GM18519 (cell line): Measurements from ENCODE around the gene TPH1.

Experiments used
- ATAC-seq: cut with Tn5 transposase; IDR thresholded peaks from one replicate; pipeline ENCODE4 v1.9.1; 2021; ENCODE audit warnings: mild to moderate bottlenecking, moderate library complexity; ENCODE audit not compliant: unreplicated experiment, low FRiP score

Gene TPH1

DNA sequence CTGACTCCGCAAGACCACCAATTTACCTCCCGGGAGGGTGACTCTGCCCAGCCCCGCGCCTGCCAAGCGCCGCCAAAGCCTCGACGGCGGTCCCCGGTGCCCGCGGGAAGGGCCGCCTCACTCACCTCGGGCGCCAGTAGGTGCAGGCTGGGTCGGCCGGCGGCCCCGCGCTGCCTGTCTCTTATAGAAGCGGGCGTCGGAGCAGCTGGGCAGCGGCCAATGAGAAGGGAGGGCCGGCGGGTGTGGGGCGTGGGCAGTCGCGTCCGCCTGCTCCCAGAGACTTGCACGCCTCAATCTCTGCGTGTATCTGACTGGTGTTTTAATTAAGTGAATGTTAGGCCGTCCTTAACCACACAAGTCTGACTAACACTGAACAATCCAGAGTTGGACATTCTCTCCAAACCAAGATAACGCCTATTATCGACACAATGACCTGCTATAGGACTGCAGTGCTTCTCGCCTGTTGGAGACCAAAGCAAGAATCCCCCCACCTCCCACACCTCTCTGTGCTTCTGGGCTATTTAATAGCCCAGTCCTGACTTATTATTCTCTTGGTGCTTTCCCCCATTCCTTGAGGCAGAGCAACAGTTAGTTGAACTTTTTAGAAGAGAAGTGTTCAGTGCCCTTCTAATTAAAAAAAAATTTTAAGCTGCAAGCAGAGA, at the start of gene TPH1:
TPH1 (minus strand) TSS at position 154 of the 662 bp plus-strand sequence. CDS start 5,507 bp downstream, outside the sequence.
- ATAC-seq, result no peak

DNA sequence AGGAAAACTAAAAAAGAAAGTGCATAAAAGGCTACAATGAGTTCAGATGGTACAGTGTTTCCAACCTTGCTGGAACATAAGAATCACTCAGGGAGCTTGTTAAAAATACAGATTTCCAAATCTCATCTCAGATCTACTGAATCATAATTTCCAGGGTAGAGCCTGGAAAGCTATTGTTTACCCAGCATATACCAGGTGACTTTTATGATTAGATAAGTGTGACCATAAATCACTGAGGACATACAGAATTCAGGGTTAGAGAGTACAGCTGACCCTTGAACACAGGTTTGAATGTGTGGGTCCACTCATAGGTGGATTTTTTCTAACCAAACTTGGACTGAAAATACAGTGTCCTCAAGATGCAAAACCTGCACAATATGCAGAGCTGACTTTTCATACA, 47.9 kb upstream of the TPH1 start:
- no peak for ATAC-seq

DNA sequence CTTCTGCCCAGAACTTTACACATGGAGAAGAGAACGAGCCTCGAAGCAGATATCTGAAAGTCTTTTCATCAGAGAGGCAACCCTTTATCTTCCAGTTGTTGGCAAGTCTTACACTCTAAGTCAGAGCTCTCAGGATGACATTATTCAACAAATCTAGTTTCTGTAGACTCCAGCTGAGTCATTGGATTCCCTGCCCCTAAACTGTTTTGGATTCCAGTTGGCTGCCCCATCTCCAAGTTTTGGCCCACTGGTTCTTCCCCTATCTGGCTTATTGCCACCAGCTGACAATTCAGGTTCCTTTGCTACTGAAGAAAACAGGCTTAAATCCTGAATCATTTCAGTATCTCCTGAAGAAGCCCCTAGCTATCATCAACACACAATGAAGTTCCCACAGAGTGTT, 45.7 kb upstream of the TPH1 start:
- ATAC-seq, result no peak

DNA sequence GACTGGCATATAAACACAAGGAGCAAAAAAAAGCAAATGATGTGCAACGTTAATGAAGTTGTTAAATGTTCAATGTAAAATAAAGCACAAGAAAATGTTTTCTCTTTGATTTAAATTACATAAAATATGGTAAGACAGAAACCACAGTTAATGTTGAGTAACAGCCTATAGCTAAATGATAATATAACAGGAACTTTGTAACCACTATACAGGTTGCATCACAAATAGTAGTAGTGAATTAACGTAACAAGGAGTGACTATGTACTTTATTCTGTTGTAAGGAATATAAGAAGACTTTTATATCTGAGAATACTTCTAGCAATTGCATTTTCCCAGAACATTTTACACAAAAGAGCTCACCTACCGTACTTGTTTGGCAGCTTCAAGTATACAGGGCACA, 42.9 kb upstream of the TPH1 start:
- ATAC-seq, result no peak

DNA sequence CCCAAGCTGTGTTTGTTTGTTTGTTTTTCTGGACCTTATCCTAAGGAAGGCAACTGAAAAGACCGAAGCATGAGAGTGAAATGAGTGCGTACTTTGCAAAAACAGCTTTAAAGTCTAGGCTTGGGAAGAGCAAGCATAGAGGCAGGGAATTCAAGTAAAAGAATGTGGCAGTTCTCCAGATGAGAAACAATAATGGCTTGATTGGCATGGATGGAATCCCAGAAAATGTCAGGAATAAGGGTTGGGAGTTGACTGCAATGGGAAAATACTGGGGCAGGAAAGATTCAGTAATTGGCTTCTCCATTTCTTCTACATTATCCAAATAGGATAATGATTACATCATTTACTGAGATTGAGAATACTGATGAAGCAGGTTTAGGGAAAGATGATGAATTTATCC, 42.3 kb upstream of the TPH1 start:
- ATAC-seq, result no peak

DNA sequence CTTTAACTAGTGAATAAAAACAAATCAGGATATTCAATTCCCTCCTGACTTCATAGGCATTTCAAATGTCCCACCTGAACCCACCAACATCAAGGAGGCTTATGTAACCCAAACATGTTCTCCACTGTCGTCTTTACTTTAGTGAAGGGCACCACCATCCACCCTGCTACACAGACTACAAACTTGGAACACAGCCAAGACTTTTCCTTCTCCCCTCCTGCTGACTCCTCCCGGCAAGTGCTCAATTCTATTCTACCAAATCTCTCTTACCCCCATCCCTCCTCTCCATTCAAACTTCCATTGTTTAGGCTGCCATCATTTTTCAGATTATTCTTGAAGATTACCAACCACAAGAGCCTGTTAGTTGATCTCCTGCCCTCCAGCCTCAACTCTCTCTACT, 35.5 kb upstream of the TPH1 start:
- no peak for ATAC-seq

DNA sequence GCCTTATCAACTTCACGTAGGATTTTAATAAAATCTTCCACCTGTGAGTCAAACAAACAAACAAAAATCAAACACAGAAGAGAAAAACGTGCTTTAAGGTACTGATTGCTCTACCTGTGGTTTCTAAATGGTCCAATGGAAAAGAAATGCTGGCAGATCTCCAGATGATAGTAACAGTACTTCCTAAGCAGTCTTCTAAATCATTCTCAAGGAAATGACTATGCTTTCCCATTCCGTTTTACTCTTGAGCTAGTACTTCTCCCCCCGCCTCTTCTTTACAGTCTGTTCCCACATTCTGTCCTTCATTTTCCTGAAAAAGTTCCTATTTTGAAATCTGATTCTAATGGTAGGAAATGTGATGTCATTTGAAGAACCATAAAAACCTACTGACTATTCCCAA, 34.4 kb upstream of the TPH1 start:
- ATAC-seq, result no peak

DNA sequence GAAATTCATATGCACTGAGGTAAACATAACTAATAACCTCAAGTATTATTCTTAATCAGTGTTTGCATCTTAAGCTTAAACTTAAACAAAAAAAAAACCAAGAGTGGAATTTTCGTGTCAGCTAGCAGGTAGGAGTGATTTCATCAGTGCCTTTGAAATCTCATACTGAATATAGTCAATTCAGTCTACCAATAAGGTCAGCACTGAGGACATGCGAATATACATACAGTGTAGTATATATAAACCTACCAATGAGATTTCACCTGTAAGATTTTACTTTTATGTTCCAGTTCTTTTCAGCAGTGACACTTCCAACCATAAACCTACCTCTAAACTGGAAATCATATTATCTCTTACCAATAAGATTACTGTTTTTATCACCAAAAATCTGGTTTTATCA, 32.8 kb upstream of the TPH1 start:
- ATAC-seq, result no peak

DNA sequence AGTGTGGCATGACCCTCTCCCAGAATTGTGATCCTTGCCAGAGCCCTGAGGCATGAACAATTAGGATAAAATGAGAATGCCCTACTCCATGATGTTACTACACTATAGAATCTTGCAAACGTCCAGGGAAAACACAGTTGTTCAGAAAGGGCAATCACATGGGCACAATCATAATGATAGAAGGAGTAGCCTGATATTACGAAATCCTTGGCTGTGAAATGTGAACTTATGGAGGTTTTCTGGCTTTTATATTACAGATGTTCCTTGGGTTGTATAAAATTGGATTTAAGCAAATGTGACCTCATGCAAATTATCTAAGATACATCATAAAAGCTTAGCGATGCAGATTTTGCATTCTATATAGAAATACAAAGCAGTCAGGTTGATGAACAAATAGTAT, 29.4 kb upstream of the TPH1 start:
- ATAC-seq, result no peak

DNA sequence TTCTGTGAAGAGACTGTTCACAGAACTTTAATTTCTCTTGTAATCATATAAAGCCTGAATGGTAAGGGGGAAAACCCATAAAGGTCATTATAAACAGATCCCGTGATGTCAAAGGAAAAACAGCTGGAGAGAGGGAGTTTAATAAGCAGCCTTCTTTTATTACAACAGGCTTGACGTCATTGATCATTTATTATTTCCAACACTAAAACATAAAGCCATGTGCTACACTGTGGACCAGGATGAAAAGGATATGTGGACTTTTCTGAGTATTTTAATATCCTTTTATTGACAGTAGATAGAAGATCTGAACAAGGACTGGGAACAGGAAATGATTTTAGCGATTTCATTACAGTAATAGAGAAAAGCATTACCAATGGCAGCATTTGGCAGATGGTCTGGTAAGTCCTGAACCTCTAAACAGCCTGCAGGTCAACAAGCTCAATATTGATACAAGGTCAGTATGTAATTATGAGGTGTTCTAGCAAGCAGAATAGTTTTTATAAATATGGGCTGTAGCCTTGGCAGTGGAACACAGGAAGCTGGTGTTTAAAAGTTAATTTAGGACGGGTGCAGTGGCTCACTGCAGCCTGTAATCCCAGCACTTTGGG, 25.1 kb upstream of the TPH1 start:
- ATAC-seq, result no peak

DNA sequence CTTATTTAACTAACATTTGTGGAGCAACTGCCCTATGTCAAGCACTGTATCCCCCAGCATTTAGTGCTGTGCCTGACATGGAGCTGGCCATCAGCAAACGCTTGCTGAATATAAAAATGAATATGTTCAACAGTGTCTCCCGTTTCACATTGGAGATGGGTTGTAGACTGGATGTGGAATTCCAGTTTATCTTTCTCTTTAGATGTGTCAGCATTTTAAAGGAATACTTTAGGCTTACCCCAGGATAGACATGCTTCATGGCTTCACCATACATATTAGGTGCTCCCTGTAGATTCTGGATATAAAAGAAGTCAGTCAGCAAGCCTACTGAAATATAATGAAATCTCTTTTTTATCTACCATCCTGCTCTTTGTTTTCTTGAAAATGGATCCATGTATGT, 21.3 kb upstream of the TPH1 start:
- no peak for ATAC-seq

DNA sequence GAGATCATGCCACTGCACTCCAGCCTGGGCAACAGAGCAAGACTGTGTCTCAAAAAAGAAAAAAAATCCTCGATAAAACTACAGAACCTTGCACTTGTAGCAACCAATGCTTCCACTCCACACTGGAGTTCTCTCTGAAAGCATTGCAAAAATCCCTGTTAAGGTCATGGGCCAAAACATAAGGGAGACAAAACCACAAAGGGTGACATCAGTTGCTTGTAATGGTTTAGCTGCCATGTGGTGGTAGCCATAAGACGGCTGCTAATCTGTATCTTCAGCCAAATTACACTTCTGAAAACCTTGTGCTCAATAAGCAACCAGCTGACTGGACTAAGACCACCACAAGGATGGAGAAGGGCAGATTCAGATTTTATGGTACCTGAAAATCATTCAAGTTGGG, 20.6 kb upstream of the TPH1 start:
- no peak for ATAC-seq

DNA sequence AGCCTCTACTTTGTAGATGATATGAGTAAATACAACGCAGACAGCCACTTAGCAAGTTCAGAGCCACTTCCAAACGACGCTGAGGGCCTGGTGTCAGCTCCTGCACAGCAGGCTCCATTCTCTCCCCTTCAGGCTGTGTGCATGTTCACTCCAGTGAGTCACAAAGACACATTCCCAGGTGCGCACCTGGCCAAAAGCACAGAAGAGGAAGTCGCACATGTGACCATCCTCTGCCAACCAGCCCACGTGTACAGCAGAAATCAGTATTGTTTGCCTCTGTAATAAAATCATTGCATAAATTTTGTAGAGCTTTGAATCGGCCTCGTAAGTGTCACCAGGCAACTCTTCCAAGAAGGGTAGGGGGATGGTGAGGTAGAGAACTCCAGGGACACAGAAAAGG, 19.5 kb upstream of the TPH1 start:
- no peak for ATAC-seq

DNA sequence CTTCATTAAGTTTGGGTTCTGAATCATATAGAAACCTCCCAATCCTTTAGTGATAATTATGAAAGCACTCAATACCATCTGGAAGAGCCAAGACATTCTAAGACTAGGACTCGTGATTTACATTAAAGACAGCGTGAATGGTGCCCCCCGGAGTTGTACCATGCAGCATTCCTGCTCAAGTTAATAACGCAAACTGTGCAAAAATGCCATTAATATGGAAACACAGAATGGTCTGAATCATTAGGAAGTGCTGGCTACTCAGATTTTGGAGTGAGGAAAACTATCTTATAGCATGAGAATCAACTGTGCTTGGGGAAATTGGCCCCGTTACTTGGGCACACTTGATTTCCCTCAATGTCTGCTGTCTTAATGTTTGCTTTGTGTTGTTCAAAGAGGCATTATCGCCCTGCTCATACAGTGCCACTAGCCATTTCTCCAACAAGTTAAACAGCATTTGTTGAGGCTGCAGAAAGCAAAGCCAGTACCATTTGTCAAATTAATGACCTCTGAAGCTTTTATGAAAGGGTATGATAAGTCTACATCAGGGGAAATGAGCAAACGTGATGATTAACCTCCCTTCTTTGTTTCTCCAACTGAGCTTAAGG, 18.5 kb upstream of the TPH1 start:
- no peak for ATAC-seq

DNA sequence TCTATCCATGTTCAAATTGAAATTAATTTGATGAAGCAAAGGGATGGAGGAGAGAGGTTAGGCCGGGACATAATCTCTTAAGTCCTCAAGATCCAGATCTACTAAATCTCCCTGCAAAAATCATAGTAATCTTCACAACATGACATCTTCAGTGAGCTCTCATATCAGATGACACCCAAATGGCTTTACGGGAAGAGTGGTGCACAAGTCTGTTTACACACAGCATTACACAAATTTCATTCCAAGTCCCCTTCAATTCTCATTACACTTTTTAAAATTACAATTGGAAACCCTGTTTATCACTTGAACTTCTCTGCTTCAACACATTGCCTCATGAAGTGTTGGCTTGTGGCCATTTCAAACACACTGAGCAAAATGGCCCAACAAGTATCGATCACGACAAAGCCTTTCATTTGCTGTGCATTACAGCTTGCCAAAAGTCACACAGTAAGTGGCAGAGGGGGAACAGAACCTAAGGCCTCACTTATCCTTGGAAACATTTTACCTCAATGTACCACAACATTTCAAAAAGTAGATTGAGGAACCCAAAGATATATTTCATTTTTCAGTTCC, 17.9 kb upstream of the TPH1 start:
- ATAC-seq, result no peak

DNA sequence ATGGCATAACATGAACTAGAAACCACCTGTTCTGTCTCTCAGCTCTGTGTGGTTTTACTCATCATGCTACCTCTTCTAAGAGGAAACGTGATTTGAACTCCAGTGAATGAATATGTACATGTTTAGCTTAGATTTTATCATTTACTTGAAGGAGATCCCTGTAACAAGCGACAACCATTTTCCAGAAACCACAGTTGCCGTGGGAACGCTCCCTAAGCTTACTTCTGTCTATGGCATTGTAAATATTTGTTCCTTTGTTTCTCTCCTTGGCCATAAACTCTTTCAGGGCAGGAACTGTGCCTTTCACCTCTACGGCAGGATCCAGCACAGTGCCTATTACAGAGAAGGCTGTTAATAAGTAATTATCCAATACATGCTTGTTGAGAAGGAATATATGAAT, 17.1 kb upstream of the TPH1 start:
- no peak for ATAC-seq

DNA sequence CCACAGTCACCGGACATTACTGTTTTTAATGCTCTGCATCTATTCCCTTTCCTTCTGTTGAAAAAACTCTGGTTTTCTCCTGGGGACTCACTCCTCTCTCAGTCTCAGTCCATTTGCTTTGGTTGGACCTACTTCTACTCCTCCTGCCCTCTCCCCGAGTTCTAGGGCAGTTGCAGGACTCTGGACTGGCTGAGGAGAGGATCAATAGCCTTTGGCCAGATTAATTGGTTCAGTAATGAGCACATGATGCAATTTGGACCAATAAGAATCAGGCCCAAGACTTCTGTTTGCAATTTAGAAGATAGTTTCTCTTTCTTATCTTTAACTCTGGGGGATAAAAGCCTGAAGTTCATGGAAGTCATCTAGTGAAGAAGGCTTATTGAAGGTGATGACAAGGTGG, 15.3 kb upstream of the TPH1 start:
- ATAC-seq, result no peak

DNA sequence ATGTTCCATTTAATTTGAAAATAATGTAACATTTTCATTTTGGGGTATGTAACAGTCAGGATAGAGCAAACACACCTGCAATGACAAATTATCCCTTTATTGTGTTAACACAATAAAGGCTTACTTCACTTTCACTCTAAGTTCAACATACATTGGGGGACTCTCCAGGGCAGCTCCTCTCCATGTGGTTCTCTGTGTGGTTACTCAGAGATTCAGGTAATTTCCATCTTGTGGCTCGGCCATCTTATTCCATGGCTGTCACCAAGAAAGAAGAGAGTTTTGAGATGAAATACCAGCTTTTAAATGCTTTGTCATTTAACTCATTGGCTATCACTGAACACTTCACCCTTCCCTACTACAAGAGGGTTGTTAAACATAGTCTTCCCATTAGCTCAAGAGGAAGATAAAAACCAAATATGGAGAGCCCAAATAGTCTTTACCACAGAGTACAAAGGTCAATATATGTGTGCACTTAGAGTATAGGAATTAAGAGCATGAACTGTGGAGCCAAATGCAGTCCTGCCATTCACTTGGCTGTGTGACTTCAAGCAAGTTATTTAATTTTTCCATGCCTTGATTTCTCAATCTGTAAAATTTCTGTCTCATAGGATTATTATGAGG, 10.6 kb upstream of the TPH1 start:
- no peak for ATAC-seq

DNA sequence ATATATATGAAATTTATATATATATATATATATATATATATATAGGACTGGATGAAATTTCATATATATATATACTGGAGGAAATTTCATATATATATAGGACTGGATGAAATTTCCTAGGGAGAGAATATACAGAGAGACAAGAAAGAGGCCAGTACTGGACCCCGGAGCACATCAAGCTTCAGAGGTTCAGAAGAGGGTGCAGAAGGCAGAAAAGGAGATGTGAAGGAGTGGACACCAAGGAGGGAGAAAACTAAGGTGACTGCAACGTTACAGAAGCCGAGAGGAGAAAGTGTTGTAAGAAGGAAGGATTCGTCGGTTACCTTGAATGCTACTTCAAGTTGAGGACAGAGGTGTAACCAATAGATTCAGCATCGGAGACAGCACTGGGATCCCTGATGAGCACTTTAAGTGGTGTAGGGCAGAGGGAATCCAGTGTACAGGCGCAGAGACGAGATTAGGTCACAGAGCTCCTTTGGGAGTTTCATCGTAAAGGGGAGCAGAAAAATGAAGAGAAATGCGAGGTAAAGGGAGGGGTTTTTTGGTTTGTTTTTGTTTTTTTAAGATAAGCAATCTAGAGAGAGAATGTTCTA, 8.5 kb upstream of the TPH1 start:
- no peak for ATAC-seq

DNA sequence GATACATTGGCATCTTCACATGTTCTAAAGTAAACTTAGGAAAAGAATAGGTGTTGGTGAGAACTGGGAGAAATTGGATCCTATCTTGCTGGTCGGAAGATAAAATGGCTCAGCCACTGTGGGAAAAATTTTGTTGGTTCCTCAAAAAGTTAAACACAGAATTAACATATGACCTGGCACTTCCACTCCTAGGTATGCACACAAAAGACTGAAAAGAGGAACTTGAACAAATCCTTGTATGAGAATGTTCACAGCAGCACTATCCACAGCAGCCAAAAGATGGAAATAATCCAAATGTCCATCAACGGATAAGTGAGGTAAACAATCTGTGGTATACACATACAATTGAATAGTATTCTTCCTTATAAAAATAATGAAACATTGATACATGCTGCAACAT, 4.8 kb upstream of the TPH1 start:
- ATAC-seq, result no peak

DNA sequence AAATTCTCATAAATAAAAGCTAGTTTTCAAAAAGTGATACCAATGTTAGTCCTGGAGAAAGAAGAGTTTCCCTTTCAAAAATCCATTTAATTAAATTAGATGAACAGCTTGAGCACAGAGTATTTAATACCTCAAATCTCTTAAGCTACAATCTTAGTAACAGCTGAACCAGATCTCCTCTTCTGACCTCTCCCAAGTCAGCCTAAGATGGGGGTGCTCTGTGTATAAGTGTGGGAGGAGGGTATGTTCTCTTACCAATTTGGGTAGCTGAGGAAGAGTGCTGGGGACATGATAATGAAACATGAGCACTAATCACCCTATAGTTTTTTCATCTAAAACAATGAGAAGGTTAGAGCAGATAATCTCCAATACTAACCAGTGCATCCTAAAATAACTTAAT, 9.6 kb downstream of the TPH1 start:
- ATAC-seq, result no peak
